RWPE2 (cell line): Measurements from ENCODE around the gene AXL.
A peak's percentile ranks its signal among the peaks of the same experiment; 100 is the strongest.

Source experiments
- ATAC-seq: fragments of 200-7000 bp; cut with Tn5 transposase; 3 replicates; pipeline ENCODE4 v1.9.1; 2021; ENCODE audit warnings: low read depth
- DNase-seq: peaks from one replicate; pipeline ENCODE4 v3.0.0-alpha.2; 2020; ENCODE audit warnings: low spot score
- H3K27ac ChIP-seq: fragments of 450-650 bp; 2 replicates; pipeline ENCODE4 v1.5.1; 2017; ENCODE audit warnings: mild to moderate bottlenecking; ENCODE audit not compliant: poor library complexity, severe bottlenecking
- H3K27me3 ChIP-seq: fragments of 250-450 bp; sonication (Bioruptor Pico); 2 replicates; pipeline ENCODE4 v1.5.1; 2021; ENCODE audit warnings: mild to moderate bottlenecking, moderate library complexity; ENCODE audit not compliant: insufficient read depth, poor library complexity, severe bottlenecking
- H3K36me3 ChIP-seq: fragments of 250-450 bp; sonication (Bioruptor Pico); 2 replicates; pipeline ENCODE4 v1.5.1; 2020; ENCODE audit warnings: low read depth, mild to moderate bottlenecking, moderate library complexity
- H3K4me1 ChIP-seq: fragments of 250-450 bp; sonication (Bioruptor Pico); 2 replicates; pipeline ENCODE4 v1.5.1; 2021; ENCODE audit warnings: mild to moderate bottlenecking, moderate library complexity; ENCODE audit not compliant: insufficient read depth, poor library complexity, severe bottlenecking
- H3K4me3 ChIP-seq: fragments of 250-450 bp; sonication (Bioruptor Pico); 2 replicates; pipeline ENCODE4 v1.5.1; 2021; ENCODE audit warnings: mild to moderate bottlenecking, moderate library complexity; ENCODE audit not compliant: severe bottlenecking
- H3K9me3 ChIP-seq: fragments of 250-450 bp; sonication (Bioruptor Pico); 2 replicates; pipeline ENCODE4 v1.5.1; 2021; ENCODE audit warnings: mild to moderate bottlenecking, moderate library complexity; ENCODE audit not compliant: severe bottlenecking
- TF ChIP-seq, protein P1 (sequence below): fragments of 450-650 bp; IDR thresholded peaks from one replicate; pipeline ENCODE4 v1.5.1; 2017; ENCODE audit warnings: mild to moderate bottlenecking, moderate library complexity; ENCODE audit not compliant: poor library complexity, severe bottlenecking

AXL gene

DNA sequence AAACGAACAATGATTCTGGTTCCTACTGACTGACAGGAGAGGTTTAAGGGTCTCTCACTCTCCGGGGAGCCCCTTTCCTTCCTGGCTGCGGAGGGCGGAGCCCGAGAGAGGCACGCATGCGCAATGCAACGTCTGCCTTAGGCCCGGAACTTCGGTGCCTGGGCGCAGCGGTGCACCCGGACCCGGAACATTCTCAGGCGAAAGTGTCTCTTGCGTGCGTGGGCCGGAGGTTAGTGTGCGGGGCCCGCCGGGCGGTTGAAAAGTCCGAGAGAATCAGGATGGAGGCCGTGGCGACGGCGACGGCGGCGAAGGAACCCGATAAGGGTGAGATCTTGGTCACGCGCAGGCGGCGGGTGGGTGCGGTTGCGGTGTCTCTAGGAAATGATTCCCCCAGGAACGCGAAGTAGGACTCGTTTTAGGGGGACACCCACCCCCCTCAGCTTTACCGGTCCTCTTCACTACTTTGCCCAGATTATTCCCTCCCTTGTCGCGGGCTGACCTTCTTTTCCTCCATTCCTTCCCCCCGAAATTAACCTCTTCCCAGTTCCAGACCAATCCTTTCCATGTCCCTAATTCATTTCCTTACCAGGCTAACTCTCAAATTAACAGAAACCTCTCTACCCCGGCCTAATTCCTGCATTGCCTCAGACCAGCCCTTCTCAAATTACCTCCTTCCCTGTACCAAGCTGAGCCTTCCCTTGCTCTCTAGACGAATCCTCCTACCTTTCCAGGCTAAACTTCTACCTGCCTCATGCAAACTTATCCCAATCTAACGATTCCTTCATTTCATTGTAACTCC is 91.2 kb downstream of the AXL start, which contains the start of gene CCDC97:
Gene CCDC97, plus strand, starts transcription at position 140 of the 799 bp plus-strand sequence. Its CDS starts 139 bp downstream, at position 279.
- Histone ChIP-seq H3K4me1 (peaks cover 10% of the 10 kb centered on the region), H3K4me3 (peak within 1 kb of the TSS; percentile 98), H3K27ac (peak within 1 kb of the TSS; percentile 79), H3K36me3 (peaks cover 47% of the 10 kb centered on the region), H3K27me3 (no peaks in the 10 kb centered on the region), H3K9me3 (no peaks in the 10 kb centered on the region)
- TF ChIP-seq, protein P1, sequence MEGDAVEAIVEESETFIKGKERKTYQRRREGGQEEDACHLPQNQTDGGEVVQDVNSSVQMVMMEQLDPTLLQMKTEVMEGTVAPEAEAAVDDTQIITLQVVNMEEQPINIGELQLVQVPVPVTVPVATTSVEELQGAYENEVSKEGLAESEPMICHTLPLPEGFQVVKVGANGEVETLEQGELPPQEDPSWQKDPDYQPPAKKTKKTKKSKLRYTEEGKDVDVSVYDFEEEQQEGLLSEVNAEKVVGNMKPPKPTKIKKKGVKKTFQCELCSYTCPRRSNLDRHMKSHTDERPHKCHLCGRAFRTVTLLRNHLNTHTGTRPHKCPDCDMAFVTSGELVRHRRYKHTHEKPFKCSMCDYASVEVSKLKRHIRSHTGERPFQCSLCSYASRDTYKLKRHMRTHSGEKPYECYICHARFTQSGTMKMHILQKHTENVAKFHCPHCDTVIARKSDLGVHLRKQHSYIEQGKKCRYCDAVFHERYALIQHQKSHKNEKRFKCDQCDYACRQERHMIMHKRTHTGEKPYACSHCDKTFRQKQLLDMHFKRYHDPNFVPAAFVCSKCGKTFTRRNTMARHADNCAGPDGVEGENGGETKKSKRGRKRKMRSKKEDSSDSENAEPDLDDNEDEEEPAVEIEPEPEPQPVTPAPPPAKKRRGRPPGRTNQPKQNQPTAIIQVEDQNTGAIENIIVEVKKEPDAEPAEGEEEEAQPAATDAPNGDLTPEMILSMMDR, result no peak
- ATAC-seq (peak; percentile 66), DNase-seq (peak; percentile 78)

DNA sequence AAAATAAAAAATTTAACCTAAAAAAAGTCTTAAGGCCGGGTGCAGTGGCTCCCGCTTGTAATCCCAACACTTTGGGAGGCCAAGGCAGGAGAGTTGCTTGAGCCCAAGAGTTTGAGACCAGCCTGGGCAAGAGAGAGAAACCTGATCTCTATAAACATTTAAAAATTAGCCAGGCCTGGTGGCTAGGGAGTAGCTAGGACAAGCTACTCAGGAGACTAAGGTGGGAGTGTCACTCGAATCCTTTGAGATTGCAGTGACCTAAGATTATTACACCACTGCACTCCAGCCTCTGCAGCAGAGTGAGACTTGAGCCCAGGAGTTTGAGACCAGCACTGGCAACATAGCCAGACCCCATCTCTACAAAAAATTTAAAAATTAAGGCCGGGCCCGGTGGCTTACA is 92.0 kb downstream of the AXL start:
- TF ChIP-seq, protein P1, result no peak
- ATAC-seq (no peak), DNase-seq (no peak)
- Histone ChIP-seq H3K4me1 (peaks cover 10% of the 10 kb centered on the region), H3K9me3 (no peaks in the 10 kb centered on the region), H3K27me3 (no peaks in the 10 kb centered on the region), H3K4me3 (peak overlapping the region; percentile 98), H3K36me3 (peaks cover 45% of the 10 kb centered on the region), H3K27ac (peak overlapping the region; percentile 79)
